Stimulated activated CD4-positive, alpha-beta T cell treated with anti-CD3 and anti-CD28 coated beads, Interleukin-12 subunit alpha, Interleukin-12 subunit beta, amount 100 ng/mL, for 4 hours (primary cell): ENCODE measurements around the gene TENM3.
"Not testable (repeated sequence)": the region's sequence is repeated elsewhere in the genome, so short reads cannot be mapped to it uniquely, and the experiment has no call there.

Experiments used
- DNase-seq: peaks from one replicate; pipeline ENCODE4 v3.0.0-alpha.2; 2020

TENM3 gene

DNA sequence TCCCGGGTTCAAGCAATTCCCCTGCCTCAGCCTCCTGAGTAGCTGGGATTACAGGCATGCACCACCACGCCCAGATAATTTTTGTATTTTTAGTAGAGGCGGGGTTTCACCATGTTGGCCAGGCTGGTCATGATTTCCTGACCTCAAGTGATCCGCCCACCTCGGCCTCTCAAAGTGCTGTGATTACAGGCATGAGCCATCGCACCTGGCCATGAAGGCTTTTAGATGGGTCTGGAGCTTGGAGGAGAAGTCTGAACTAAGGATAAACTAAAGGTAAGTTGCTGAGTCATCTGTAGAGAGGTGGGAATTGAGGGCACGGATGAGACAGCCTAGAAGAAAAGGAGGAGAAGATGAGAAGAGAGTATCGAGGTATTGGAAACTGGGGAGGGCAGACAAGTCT is at the start of gene TENM3:
Gene TENM3, plus strand, starts transcription at position 199 of the 400 bp plus-strand sequence. CDS start 80,619 bp downstream, outside the sequence.
- not testable (repeated sequence) for DNase-seq

DNA sequence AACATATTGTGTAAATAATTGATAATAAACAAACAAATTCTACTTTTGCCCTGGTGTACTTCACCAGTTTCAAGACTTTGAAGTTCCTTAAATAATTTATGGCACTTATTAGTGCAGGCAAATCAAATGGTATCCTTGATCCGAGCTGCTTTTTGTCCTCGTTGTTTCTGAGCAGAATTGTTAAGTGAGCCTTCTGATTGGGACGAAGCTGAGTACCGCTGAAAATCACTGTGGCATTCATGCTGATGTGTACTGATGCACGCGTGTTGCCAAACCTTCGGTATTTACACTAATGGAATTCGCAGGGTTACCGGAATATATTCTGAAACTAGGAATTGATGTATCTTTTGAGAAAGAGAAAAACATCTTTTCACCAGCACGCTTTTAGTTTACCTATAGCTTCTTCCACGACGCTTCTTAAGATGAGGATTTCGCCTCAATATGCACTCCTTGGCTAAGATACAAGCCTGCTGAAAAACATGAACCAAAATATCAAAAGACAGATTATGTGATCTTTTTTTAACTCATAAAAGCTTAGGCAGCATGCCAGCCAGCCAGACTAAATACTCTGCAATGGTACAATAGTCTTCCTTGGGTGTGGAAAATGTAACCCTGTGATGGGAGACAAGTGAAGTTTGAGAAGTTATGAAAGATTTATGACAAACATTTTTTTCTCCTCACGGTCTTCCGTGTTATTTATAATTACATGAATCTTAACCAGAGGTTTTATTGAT is 48.9 kb upstream of the TENM3 start:
- no peak for DNase-seq

DNA sequence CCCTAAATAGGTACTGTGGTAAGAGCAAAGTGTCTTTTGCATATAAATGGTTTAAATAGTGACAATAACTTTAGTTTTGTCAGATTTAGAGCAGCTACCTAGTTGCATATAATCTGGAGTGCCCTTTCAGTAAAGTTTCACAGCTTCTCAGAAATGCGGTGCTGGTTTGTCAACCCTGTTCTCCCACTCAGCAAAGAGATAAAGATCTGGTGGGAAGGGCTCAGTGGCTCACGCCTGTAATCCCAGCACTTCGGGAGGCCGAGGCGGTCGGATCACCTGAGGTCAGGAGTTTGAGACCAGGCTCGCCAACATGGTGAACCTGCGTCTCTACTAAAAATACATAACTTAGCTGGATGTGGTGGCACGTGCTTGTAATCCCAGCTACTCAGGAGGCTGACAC is 45.6 kb upstream of the TENM3 start:
- DNase-seq: no peak

DNA sequence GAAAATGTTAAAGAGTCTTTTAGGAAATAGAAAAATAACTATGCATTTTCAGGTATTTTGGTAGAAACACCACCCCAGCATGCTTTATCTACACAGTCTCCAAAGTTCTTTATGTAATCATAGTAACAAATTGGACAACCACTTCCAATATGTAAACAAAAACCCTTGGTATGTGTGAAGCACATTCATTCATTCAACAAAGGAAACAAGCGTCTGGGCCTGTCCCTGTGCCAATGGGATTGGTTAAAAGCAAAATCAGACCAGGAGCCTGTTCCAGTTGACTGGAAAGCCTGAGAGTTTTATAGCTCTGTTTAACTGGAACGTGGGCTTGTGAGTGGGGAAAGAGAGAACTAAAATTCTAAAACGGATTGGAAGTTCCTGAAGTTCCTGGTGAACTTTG is 41.3 kb upstream of the TENM3 start:
- DNase-seq: no peak

DNA sequence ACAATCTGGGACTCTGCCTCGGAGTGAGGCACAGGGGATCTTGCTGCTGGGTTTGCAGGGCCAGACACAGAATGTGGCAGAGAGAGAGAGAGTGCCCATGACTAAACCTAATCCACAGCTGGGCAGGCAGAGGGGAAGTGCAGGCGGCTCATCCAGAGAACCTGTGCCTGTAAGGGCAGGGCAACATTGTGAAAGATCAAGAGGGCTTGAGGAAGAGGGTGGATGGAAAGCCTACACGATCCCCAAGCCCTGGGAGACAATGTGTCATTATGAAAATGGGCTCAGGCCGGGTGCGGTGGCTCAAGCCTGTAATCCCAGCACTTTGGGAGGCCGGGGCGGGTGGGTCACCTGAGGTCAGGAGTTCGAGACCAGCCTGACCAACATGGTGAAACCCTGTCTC is 40.6 kb upstream of the TENM3 start:
- DNase-seq: no peak

DNA sequence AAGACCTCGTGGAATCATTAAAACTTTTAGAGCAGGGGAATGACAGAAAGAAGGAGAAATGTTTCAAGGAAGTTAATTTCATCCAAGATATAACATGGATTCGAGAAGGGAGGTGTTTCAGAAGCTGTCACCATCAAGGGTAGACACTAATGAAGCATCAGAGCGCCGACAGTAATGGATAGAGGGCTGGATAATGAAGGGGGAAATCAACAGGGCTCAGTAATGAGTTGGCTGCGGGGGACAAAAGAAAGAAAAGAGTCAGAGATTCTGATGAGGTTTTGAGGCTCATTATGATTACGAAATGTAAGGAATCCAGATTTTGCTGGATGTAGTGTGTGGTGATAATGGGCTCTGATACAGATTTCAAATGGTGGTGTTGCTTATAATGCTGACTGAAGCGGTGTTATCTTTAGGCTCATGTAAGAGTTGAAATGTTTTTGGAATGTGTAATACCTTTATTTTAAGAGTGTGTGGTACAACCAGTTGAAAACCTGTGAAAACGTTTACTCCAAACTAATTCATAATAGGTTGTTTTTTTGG is 39.3 kb upstream of the TENM3 start:
- no peak for DNase-seq

DNA sequence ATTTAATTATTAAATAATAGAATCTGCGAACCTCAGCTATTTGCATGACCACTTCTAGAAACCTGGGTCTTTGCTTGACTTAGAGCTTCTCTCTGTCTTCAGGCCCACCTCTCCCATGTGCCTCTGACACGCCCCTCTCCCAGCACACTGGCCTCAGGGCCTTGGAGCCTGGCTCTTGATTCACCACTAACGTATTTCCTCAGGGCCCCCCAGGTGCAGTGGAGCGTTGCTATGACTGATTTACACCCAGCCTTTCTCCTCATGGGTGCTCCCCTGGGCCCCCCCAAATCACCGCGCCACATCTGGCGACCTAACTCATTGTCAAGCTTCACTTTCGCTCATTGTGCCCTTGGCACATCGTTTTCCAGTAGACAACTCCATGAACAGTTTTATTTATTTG is 37.9 kb upstream of the TENM3 start:
- no peak for DNase-seq

DNA sequence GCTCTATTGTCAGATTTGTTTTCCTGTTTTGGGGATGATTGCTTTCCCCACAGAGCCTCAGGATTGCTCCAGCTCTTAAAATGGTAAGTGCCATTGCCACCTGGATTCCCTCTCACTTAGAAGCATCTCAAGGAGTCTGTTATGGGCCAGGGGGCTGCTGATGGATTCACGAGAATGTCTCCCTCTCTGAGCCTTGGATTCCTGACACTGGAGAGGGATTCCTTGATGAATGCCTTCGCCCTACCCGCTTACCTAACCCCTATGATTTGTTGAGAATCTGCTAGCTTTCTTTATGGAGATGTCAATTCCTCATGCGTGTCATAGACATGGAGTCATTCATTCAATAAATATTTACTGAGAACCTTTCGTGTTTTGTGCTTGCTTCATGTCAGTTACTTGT is 36.9 kb upstream of the TENM3 start:
- DNase-seq: no peak

DNA sequence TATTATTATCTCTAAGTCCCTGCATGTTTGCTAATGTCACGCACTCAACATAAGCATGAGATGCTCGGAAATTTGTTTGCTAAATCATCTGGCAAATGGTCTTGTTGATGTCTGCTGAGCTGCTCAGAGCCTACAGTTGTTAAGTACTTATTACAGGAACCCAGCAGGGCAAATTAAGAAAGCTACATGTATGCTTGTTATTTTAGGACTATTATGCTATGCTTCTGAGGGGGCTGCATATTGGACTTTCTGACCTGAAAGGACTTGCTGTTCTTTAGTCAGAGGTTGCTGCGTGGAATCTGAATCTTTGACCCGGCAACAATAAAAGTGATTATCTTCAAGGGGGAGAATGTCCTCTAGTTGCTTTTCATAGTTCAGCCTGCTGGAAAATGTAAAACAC is 36.3 kb upstream of the TENM3 start:
- no peak for DNase-seq

DNA sequence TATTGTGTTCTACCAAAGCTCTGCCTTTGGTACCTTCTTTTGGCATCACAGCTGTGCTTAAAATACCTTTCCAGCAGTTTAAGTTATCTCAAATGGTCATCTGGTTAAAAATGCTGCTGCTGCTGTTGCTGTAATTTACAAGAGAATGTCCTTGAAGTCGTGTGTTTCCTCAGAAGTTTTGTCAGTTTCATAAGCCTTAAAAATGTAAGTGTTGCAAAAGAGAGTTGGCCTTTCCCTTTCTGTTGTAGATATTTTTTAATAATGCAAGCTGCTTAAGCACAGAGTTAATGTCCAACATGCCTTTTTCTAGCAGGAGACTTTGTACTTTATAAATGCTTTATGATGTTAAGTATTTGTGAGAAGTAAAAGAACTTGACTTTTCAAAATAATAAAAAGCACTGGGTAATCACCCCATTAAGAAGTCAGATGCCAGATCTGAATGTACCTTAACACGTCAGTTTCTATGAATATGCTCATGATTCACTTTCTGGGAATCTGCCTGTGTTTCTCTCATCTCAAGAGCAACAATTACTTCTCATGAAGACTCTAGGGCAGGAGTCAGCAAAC is 35.3 kb upstream of the TENM3 start:
- DNase-seq: no peak

DNA sequence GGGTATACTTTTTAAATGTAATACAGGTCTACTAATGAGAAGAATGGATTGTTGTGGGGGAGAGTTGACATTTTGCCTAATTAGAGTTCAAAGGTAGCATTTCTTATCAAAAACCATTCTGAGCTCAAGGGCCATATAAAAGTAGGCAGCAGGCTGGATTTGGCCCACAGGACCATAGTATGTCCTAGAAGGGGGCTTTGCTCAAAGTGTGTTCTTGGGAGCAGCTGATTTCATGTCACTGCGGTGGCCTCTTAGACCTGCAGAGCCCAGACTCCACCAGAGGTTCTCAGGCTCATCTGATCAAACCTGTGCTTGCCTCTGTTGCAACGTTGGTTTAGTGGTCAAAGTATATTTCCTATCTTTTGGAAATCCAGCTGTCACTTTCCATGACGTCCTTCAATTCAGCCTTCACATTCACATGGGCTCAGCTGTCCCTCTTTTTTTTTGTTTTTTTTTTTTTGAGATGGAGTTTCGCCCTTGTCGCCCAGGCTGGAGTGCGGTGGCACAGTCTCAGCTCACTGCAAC is 34.6 kb upstream of the TENM3 start:
- no peak for DNase-seq

DNA sequence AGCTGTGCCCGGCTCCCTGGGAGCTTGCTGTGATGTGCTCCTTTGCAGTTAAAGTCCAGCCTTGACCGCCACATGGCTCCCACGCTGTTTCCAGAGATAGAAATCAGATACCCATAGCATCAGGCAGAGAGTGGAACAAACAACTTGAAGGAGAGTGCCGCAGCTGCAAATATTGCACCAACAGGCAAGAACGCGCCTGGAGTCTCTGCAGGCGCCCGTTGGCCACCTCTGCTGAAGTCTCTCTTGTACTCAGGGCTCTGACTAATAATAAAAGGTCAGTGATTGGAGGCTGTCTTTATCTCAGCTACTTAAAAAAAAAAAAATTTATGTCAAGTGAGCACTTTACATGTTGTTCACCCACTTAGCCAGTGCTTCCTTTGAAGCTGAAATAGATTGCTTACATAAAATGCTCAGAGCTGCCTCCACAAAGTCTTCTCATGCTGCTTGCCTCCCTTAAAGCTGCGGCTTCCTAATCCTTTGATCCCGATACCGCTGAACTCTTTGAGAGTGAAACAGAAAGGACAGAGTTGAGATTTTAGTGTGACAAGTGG is 30.9 kb upstream of the TENM3 start:
- no peak for DNase-seq

DNA sequence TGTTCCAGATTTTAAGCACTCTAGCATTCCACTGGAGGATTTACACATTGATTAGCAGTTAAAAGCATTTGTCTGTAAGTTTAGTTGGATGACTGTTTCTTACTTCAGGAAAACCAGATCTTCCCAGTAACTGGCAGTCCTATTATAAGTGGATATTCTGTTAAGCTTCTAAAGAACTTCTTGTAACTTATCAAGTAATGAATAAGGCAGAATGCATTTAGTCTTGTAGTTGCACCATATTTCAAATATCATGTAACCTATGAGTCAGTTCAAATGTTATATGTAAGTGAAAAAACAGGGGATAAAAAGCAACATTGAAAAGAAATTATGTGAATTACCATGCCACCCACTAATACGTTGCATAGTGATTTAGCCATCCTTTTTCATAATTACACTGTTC is 30.2 kb upstream of the TENM3 start:
- no peak for DNase-seq

DNA sequence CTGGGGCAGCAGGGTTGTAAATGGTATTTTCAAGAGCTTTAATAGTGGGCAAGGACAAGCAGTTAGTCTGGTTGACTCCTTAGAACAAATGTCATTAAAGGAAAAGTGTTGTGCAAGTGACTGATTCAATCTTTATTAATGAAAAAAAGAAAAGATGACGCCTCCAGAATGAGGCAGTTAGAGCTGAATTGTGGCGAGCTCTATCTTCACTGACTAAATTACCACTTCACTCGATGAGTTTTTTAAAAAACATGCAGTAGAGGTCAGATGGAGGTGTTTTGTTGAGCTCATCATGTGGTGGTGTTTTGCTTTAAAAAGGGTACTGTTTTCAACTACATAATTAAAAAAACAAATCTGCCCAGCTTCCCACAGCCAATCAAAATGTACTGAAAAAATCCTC is 28.1 kb upstream of the TENM3 start:
- no peak for DNase-seq

DNA sequence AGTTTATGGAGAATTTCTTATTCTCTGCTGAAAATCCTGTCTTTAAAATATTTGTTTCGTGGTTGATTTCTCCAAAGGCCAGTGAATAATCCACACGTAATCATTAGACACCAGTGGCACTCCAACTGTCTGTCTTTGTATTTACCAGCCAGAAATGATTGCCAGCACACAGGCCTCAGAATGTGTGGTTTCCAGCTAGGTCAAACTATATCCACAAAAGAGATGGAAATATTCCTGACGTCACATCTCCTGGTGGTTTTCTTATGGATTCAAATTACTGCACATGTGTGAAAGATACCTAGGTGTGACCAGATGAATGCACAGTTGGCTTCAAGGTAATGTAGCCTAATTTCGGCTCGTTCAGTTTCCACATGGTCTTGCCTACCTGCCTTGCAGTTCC is 27.2 kb upstream of the TENM3 start:
- no peak for DNase-seq

DNA sequence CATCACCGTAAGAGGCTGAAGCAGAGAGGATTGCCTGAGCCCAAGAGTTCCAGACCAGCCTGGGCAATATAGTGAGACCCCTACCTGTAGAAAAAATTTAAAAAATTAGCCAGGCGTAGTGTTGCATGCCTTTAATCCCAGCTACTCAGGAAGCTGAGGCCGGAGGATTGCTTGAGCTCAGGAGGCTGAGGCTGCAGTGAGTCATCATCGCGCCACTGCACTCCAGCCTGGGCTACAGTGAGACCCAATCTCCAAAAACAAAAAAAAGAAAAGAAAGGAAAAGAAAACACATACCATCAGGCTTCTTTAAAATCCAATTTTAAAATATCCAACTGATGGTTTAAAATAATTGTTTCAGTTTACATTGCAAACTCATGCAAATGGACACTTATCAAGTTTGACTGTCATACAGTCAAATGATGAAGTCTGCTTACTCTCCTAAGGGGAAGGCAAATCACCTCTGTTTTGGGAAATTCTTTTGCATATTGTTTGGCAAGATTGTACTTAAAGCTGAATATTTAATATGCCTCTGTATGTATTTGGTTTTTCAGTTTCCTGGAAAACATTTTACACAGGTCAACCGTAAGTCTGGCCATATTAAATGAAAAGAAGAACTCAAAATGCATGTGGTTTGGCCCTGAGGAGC is 23.7 kb upstream of the TENM3 start:
- no peak for DNase-seq

DNA sequence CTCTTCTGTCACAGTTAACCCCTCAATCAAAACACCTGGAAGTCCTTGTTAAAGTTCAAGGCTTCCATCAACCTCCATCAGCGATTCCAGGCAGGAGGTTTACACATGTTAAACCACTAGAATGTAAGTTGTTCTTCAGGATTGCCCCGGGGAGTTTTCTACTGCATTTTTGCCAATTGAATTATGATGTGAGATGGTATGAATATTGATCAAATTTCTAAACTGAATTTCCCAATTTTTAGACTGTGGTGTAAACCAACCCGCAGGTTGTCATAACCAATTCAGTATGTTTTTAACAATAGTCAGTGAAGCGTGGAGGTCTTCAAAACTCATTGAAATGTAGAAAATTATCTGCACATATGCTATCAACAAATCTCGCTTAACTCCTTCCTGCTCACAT is 21.2 kb upstream of the TENM3 start:
- DNase-seq: no peak

DNA sequence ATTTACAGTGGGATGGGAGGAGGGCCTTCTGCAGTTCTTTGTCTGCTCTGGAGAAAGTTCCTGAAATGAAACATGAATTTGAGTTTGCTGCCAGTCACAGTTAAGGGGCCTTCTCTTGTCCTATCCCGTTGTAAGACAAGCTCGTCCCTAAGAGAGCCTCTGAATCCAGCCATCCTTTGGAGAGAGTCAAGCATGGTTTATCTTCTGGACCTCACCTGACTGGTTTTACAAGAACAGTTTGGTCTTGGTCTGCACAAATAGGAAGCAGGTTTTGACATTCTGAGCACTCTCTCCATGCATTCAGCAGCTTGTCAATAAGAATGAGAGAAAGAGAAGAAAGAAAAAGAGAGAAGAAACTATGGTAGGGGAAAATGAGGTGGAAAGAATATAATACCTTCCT is 20.4 kb upstream of the TENM3 start:
- DNase-seq: no peak

DNA sequence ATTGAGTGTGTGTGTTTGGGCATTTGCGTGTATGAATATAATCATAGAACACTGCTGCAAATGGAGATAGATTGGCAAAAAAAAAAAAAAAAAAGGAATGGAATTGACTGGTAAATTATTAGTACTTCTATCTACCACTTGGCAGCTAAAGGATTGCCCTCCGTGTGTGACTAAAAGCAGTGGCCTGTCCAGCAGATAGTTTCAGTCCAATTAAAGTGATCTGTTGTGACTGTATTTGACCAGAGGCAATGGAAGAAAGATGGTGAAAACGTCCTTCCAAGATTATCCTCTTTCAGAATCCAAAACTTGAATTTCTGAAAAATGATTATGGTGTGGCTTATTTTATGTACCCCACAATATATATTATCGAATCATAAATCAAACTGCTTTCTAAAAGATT is 19.5 kb upstream of the TENM3 start:
- no peak for DNase-seq

DNA sequence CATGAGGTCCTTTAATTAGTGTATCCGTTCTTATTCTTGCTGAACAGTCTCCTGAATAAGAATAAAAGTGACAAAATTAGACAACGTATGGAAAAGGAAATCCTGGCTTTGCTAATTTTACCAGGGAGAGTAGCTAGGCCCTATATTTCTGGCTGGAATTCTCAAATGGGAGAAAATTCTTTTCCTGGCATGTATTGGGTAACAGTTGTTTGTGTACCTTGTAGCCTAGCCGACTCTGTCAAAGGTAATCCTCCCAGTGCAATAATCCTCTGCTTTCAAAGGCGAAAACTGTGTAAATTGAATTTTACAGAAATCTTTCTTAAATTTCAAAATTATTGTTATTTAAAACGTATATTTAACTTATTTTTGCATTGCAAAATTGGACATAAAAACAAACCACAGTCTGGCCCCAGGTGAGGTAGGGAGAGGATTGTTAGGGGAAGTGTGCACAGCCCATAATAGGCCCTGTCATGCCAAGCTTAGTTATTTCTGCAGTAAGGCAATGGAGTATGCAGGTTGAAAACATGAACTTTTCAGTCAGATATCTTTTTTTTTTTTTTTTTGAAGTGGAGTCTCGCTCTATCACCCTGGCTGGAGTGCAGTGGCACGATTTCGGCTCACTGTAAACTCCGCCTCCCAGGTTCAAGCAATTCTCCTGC is 18.9 kb upstream of the TENM3 start:
- DNase-seq: no peak

DNA sequence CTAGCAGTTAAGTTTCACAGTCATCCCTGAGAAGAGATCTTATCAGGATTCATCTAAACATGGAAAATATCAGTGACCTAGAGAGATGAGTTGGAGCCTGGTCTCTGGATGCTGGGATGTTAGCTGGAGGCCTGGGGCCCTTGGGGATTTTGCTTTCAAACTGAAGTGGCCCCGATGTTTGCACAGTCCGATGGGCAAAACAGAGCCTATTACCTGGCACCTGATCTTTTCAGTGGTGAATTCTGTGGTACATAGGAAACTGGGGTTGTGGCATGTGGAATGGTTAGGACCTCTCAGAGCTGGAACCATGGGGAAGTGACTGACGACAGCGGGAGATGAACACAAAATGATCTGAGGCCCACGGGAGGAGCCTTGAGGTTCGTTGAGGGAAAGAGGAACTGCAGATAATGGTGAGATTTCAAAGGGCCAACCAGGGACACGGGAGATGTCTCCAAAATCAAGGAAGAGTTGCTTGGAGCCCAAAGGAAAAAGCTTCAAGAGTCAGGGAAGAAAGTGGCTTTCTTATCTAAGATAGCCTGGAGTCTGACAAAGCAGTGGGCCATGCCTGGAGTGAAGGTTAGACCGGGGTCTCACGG is 17.8 kb upstream of the TENM3 start:
- DNase-seq: no peak

DNA sequence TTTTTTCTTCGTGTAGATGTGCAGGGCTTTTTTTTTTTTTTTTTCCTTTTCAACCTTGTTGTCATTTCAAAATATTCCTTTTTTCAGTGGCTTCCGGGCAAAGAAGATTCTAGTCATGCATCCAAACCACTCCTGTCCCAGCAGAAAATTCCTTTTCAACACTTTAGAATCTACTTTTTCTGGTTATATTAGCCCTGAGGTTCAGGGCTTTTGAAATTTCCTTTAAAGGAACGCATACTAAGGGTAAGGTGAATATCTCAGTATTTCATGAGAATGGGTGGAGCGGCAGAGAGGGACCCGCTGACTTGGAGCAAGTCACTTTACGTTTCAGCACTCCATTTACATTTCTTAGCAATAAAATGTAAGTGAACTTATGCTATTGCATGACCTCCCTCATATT is 15.6 kb upstream of the TENM3 start:
- DNase-seq: no peak
